NCI-H460 (cell line): ENCODE results near the gene NIP7. TPM values are rescaled to one million over a fixed set of nuclear protein-coding genes. Genes with fewer than 3 reads are reported as not detected.

Experiments
- DNase-seq: peaks from one replicate; pipeline ENCODE4 v3.0.0-alpha.2; 2016; ENCODE audit warnings: low read depth; ENCODE audit errors: extremely low read depth
- total RNA-seq: library from RNA; depleted of rRNA; stranded (reverse); fragments of >200 nt; shearing (Covaris generic); gene quantifications from 2 replicates; pipeline ENCODE4 v1.2.3, GENCODE V29; 2014; rRNA removed

Gene NIP7
- total RNA-seq, 1 experiment from 2014 or later = 32.6 TPM

DNA sequence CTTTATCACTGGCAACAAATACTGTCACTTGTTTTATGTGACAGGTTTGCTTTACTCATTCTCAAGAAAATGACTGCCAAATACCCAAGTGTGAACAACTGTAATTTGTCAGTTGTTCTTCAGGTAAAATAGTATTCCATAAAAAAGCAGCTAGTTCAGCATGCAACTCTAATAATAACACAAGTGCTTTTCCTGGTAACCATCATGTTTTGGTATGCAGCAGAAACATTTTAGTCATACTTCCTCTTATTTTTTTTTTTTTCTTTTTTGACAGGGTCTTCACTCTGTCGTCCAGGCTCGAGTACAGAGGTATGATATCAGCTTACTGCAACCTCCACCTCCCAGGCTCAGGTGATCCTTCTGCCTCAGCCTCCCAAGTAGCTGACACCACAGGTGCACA lies 41.7 kb downstream of the NIP7 start:
- no peak for DNase-seq

- DNase-seq = no peak
Observed at GRCh38 chr16:69382421-69382820, 42.8 kb downstream of the NIP7 start.

GRCh38 chr16:69384974-69385373 lies 45.4 kb downstream of the NIP7 start:
- DNase-seq = no peak

GRCh38 chr16:69386596-69386995 lies 47.0 kb downstream of the NIP7 start:
- no peak for DNase-seq

Other genes starting within 250 kb of the NIP7 start
- not detected in 2 replicates for gene HAS3, start 234.1 kb upstream of the NIP7 start, total RNA-seq
- 47.6 and 53.4 TPM in 2 replicates for gene CHTF8, start 207.2 kb upstream of the NIP7 start, total RNA-seq
- 18.4 and 21.4 TPM in 2 replicates for gene UTP4, start 207.1 kb upstream of the NIP7 start, total RNA-seq
- 9.6 and 12.0 TPM in 2 replicates for gene SNTB2, start 152.6 kb upstream of the NIP7 start, total RNA-seq
- gene VPS4A, start 28.4 kb upstream of the NIP7 start, total RNA-seq = 28.4 and 31.0 TPM in 2 replicates
- gene PDF, start 9.2 kb upstream of the NIP7 start, total RNA-seq = 10.1 and 13.5 TPM in 2 replicates
- 28.2 and 30.4 TPM in 2 replicates for gene COG8, start 208 bp upstream of the NIP7 start, total RNA-seq
- gene TMED6, start 12.0 kb downstream of the NIP7 start, total RNA-seq = 0.82 TPM in 1 of 2 replicates, not detected in the other
- gene TERF2, start 46.2 kb downstream of the NIP7 start, total RNA-seq = 10.4 and 11.1 TPM in 2 replicates
- gene CYB5B, start 84.8 kb downstream of the NIP7 start, total RNA-seq = 79.3 and 107 TPM in 2 replicates
- 6.0 and 7.1 TPM in 2 replicates for gene NFAT5, start 226.2 kb downstream of the NIP7 start, total RNA-seq